HCT116 (cell line): Measurements from ENCODE around the gene BSCL2. TPM values are rescaled to one million over a fixed set of nuclear protein-coding genes. Genes with fewer than 3 reads are reported as not detected.
A peak's percentile ranks its signal among the peaks of the same experiment; 100 is the strongest.

Experiments used
- ATAC-seq: fragments of 200-7000 bp; cut with Tn5 transposase; 2 replicates; pipeline ENCODE4 v1.9.1; 2020; ENCODE audit warnings: mild to moderate bottlenecking, moderate library complexity
- BruUV-seq: library from RNA; stranded (reverse); fragments of 400-500 nt; replicated peaks from 2 replicates; lab custom pipeline; 2021; lab: Mats Ljungman, UMichigan
- CTCF ChIA-PET: fragments of 300-600 bp; sonication (Branson Sonifier 250); formaldehyde crosslinking; loops from one replicate; lab custom pipeline; 2021; ENCODE audit warnings: antibody characterized with exemption; lab: Charles Lee
- POLR2A ChIA-PET: fragments of 300-600, 350-600 bp; sonication (Branson Sonifier 250); formaldehyde crosslinking; loops from one replicate; lab custom pipeline; 2021; ENCODE audit warnings: antibody characterized with exemption; lab: Charles Lee
- RAD21 ChIA-PET, 2 experiments: fragments of 300-600 bp; sonication (Branson Sonifier 250); formaldehyde crosslinking; loops; one replicate each; lab custom pipeline; 2023; ENCODE audit warnings: low total read pairs in 2 of 2; ENCODE audit not compliant: uncharacterized antibody in 2 of 2, unreplicated experiment in 2 of 2, low non-redundant PET in 1 of 2; lab: Charles Lee
- DNase-seq: peaks from one replicate; pipeline ENCODE4 v3.0.0-alpha.2; 2010; ENCODE audit warnings: low read depth, low spot score
- H2AFZ ChIP-seq: fragments of 200-600 bp; shearing (Covaris generic), sonication (generic); 2 replicates; pipeline ENCODE4 v1.6.1; 2017; ENCODE audit warnings: low read depth, mixed run types, mixed read lengths, antibody characterized with exemption, low read length; ENCODE audit not compliant: poor library complexity, severe bottlenecking
- H3K27ac ChIP-seq: 2 replicates; pipeline ENCODE4 v1.5.1; 2012; ENCODE audit warnings: low read depth, low read length
- H3K27me3 ChIP-seq: fragments of 200-600 bp; sonication (generic); 2 replicates; pipeline ENCODE4 v1.6.1; 2016; ENCODE audit warnings: mixed run types, low read length, mixed read lengths; ENCODE audit not compliant: insufficient read depth
- H3K36me3 ChIP-seq, 2 experiments: fragments of 200-500 bp in 1 of 2; fragments of 200-600 bp in 1 of 2; sonication (Bioruptor generic) in 1 of 2; sonication (generic) in 1 of 2; 2 replicates each; pipeline versions ENCODE4 v1.5.1 to v1.6.1; 2014 to 2016; ENCODE audit warnings: low read length in 2 of 2, inconsistent platforms in 1 of 2, mixed read lengths in 1 of 2, mixed run types in 1 of 2; ENCODE audit not compliant: insufficient read depth in 2 of 2, control insufficient read depth in 1 of 2
- H3K4me1 ChIP-seq, 2 experiments: fragments of 200-600 bp in 1 of 2; sonication (generic) in 1 of 2; 2 replicates each; pipeline versions ENCODE4 v1.5.1 to v1.6.1; 2012 to 2017; ENCODE audit warnings: low read length in 2 of 2, inconsistent platforms in 1 of 2, mild to moderate bottlenecking in 1 of 2, mixed read lengths in 1 of 2, mixed run types in 1 of 2, moderate library complexity in 1 of 2; ENCODE audit not compliant: insufficient read depth in 2 of 2, control insufficient read depth in 1 of 2
- H3K4me2 ChIP-seq: fragments of 200-600 bp; sonication (generic); 2 replicates; pipeline ENCODE4 v1.6.1; 2017; ENCODE audit warnings: mixed run types, low read length, mixed read lengths
- H3K4me3 ChIP-seq, 2 experiments: fragments of 200-600 bp in 1 of 2; sonication (generic) in 1 of 2; replicated peaks in 1 of 2; 2 replicates each; pipeline ENCODE4 v1.5.1; 2011 to 2016; ENCODE audit warnings: low read length in 2 of 2, control low read depth in 1 of 2, low read depth in 1 of 2, mild to moderate bottlenecking in 1 of 2, mixed read lengths in 1 of 2, mixed run types in 1 of 2
- H3K79me2 ChIP-seq: fragments of 200-600 bp; sonication (generic); 2 replicates; pipeline ENCODE4 v1.6.1; 2017; ENCODE audit warnings: mild to moderate bottlenecking, mixed run types, low read length, moderate library complexity, mixed read lengths; ENCODE audit not compliant: insufficient read depth
- H3K9ac ChIP-seq: fragments of 200-600 bp; sonication (generic); 2 replicates; pipeline ENCODE4 v1.6.1; 2016; ENCODE audit warnings: low read length, mixed read lengths
- H3K9me2 ChIP-seq: fragments of 200-600 bp; sonication (generic), shearing (Covaris generic); 2 replicates; pipeline ENCODE4 v1.6.1; 2017; ENCODE audit warnings: mixed run types, mild to moderate bottlenecking, moderate library complexity; ENCODE audit not compliant: insufficient read depth
- H3K9me3 ChIP-seq, 2 experiments: fragments of 200-500 bp in 1 of 2; fragments of 200-600 bp in 1 of 2; sonication (Bioruptor generic) in 1 of 2; sonication (generic) in 1 of 2; 2 replicates each; pipeline ENCODE4 v1.6.1; 2014 to 2017; ENCODE audit warnings: low read length in 2 of 2, mixed read lengths in 2 of 2, inconsistent platforms in 1 of 2, low read depth in 1 of 2, mild to moderate bottlenecking in 1 of 2, mixed run types in 1 of 2, moderate library complexity in 1 of 2; ENCODE audit not compliant: control insufficient read depth in 1 of 2, insufficient read depth in 1 of 2
- H4K20me1 ChIP-seq: fragments of 200-600 bp; sonication (generic), shearing (Covaris generic); 2 replicates; pipeline ENCODE4 v1.6.1; 2017; ENCODE audit warnings: mixed run types, mild to moderate bottlenecking, moderate library complexity; ENCODE audit not compliant: insufficient read depth
- ATF3 ChIP-seq: IDR thresholded peaks from 2 replicates; pipeline ENCODE4 v1.6.1; 2012
- CBX3 ChIP-seq: IDR thresholded peaks from 2 replicates; pipeline ENCODE4 v1.6.1; 2012; ENCODE audit warnings: low read depth
- CEBPB ChIP-seq: IDR thresholded peaks from 2 replicates; pipeline ENCODE4 v1.6.1; 2012; ENCODE audit warnings: low read depth
- CTCF ChIP-seq, 3 experiments: fragments of 200-600 bp in 1 of 3; sonication (generic) in 1 of 3; IDR thresholded peaks in 2 of 3; conservative IDR thresholded peaks in 1 of 3; 2 replicates each; pipeline ENCODE4 v1.5.1; 2012 to 2017; ENCODE audit warnings: low read depth in 2 of 3, low read length in 2 of 3, antibody characterized with exemption in 1 of 3, borderline replicate concordance in 1 of 3, control low read depth in 1 of 3, mild to moderate bottlenecking in 1 of 3, mixed read lengths in 1 of 3, mixed run types in 1 of 3, moderate library complexity in 1 of 3; ENCODE audit not compliant: insufficient read depth in 1 of 3
- ELF1 ChIP-seq: IDR thresholded peaks from 2 replicates; pipeline ENCODE4 v1.6.1; 2012; ENCODE audit warnings: low read depth, borderline replicate concordance
- EZH2 ChIP-seq: fragments of 200-600 bp; sonication (generic); IDR thresholded peaks from 2 replicates; pipeline ENCODE4 v1.6.1; 2017; ENCODE audit warnings: antibody characterized with exemption, mixed run types
- EZH2phosphoT487 ChIP-seq: fragments of 200-600 bp; IDR thresholded peaks from 2 replicates; pipeline ENCODE4 v1.6.1; 2018; ENCODE audit warnings: antibody characterized with exemption, borderline replicate concordance
- FOSL1 ChIP-seq: IDR thresholded peaks from 2 replicates; pipeline ENCODE4 v1.6.1; 2012; ENCODE audit warnings: low read depth
- JUND ChIP-seq: IDR thresholded peaks from 2 replicates; pipeline ENCODE4 v1.6.1; 2012
- POLR2A ChIP-seq: IDR thresholded peaks from 2 replicates; pipeline ENCODE4 v1.7.0; 2011; ENCODE audit warnings: borderline replicate concordance; ENCODE audit not compliant: insufficient read depth, insufficient read length; ENCODE audit errors: extremely low read depth
- REST ChIP-seq: IDR thresholded peaks from 2 replicates; pipeline ENCODE4 v1.6.1; 2012; ENCODE audit warnings: low read depth
- SP1 ChIP-seq: IDR thresholded peaks from 2 replicates; pipeline ENCODE4 v1.6.1; 2012; ENCODE audit warnings: low read depth
- SRF ChIP-seq: IDR thresholded peaks from 2 replicates; pipeline ENCODE4 v1.6.1; 2012; ENCODE audit warnings: low read depth
- TCF7L2 ChIP-seq: IDR thresholded peaks from 2 replicates; pipeline ENCODE4 v1.7.0; 2011; ENCODE audit warnings: borderline replicate concordance, inconsistent platforms; ENCODE audit not compliant: insufficient read depth, insufficient read length; ENCODE audit errors: extremely low read depth
- YY1 ChIP-seq: IDR thresholded peaks from 2 replicates; pipeline ENCODE4 v1.6.1; 2011; ENCODE audit warnings: low read length, low read depth, moderate library complexity, mild to moderate bottlenecking; ENCODE audit not compliant: insufficient replicate concordance; ENCODE audit errors: extremely low read depth
- ZBTB33 ChIP-seq: IDR thresholded peaks from 2 replicates; pipeline ENCODE4 v1.6.1; 2011; ENCODE audit warnings: mild to moderate bottlenecking, low read length, moderate library complexity; ENCODE audit not compliant: insufficient replicate concordance; ENCODE audit errors: extremely low read depth
- ZFX ChIP-seq: fragments of 450-650 bp; IDR thresholded peaks from 2 replicates; pipeline ENCODE4 v1.6.1; 2017
- ZNF274 ChIP-seq: fragments of 200-500 bp; sonication (Bioruptor generic); IDR thresholded peaks from 2 replicates; pipeline ENCODE4 v1.6.1; 2014; ENCODE audit warnings: mild to moderate bottlenecking, low read depth, low read length, inconsistent platforms
- intact Hi-C: fragments of 100-400 bp; cut with micrococcal nuclease; formaldehyde crosslinking; loops from 2 replicates; pipeline ENCODE4 v1.10.0; 2022
- total RNA-seq: library from RNA; stranded (reverse); gene quantifications from one replicate; pipeline ENCODE4 v1.2.1, GENCODE V29; 2021; ENCODE audit not compliant: unreplicated experiment

Gene BSCL2
- total RNA-seq, 1 experiment from 2014 or later, result 62.0 TPM

GRCh38 chr11:62671608-62672389 lies 35.4 kb downstream of the BSCL2 start, which contains the start of the genes LBHD1 and UQCC3:
Gene LBHD1, minus strand, starts transcription at chr11:62672267. Its CDS starts 2,236 bp downstream, at chr11:62670031.
Gene UQCC3, plus strand, starts transcription at chr11:62671673. Its CDS starts 73 bp downstream, at chr11:62671746.
- BruUV-seq, result TSS peak; percentile 22
- Histone ChIP-seq H3K27me3 (no peaks in the 10 kb centered on the region), H3K79me2 (peaks cover 76% of the 10 kb centered on the region), H3K36me3 (peaks cover 6 to 7% of the 10 kb centered on the region in 2 experiments; a peak in 2 of 4 replicates), H3K4me2 (peak within 1 kb of the TSS; percentile 95), H3K9ac (peak within 1 kb of the TSS; percentile 100), H3K9me2 (no peaks in the 10 kb centered on the region), H2AFZ (peak within 1 kb of the TSS; percentile 1), H3K4me3 (peak within 1 kb of the TSS; percentile 96 to 97), H3K4me1 (peaks cover 35 to 59% of the 10 kb centered on the region in 2 experiments), H3K27ac (peak within 1 kb of the TSS; percentile 98), H4K20me1 (no peaks in the 10 kb centered on the region), H3K9me3 (no peaks in the 10 kb centered on the region)
- POLR2A ChIA-PET, result interaction anchor here (0.8 to 4.3 kb wide), 20 partner anchors 9 to 277 kb away, joined by 3 to 22 read pairs (median 4); partner anchors contain the start of genes AHNAK, EEF1G, HNRNPUL2 and INTS5
- peak; percentile 62 for ATAC-seq
- RAD21 ChIA-PET, result no interaction called here
- CTCF ChIA-PET, result interaction anchor here (1.4 to 2.9 kb wide), 2 partner anchors 9 to 70 kb away, joined by 3 to 16 read pairs; partner anchors contain the start of gene MTA2
- intact Hi-C loops, result loop anchor here (5.0 to 10.0 kb wide), 3 partner anchors 79 to 116 kb away; partner anchors contain the start of genes POLR2G, TMEM179B and TUT1
- peak; percentile 79 for DNase-seq
- TF ChIP-seq EZH2 (no peak), ZNF274 (no peak), YY1 (peak; percentile 84), CEBPB (no peak), FOSL1 (no peak), POLR2A (peak; percentile 63), SP1 (no peak), CTCF (IDR thresholded peaks at IDR 0.05 in 2 of 3, conservative IDR thresholded peaks at IDR 0.05 in 1 of 3; ENCODE audit: borderline replicate concordance in 1 of 3, insufficient read depth in 1 of 3, low read depth in 2 of 3, low read length in 2 of 3) (no peak), ZBTB33 (peak; percentile 23), TCF7L2 (peak; percentile 51), SRF (no peak), CBX3 (no peak), EZH2phosphoT487 (no peak), ATF3 (no peak), JUND (no peak), ZFX (peak; percentile 49; the same call in 1 of the 2 replicates), ELF1 (no peak), REST (no peak)
